ENCODE results near the gene MS4A10. TPM values are rescaled to one million over a fixed set of nuclear protein-coding genes. Genes with fewer than 3 reads are reported as not detected.
A peak's percentile ranks its signal among the peaks of the same experiment; 100 is the strongest.

The MS4A10 gene
- total RNA-seq, 2 donors from 2014 or later, result not detected

GRCh38 chr11:60774726-60775125 lies 10.4 kb upstream of the MS4A10 start:
- H3K4me3 Mint-ChIP-seq, result no peak overlapping the region
- H3K9me3 Mint-ChIP-seq, result no peaks in the 10 kb centered on the region
- no peak for ATAC-seq (replicated peaks)
- H3K4me1 Mint-ChIP-seq, result peaks cover 5% of the 10 kb centered on the region
- H3K27ac Mint-ChIP-seq, result no peak overlapping the region
- peaks cover 4% of the 10 kb centered on the region for H3K27me3 Mint-ChIP-seq
- H3K36me3 Mint-ChIP-seq (ENCODE audit: low read depth), result no peaks in the 10 kb centered on the region

DNA sequence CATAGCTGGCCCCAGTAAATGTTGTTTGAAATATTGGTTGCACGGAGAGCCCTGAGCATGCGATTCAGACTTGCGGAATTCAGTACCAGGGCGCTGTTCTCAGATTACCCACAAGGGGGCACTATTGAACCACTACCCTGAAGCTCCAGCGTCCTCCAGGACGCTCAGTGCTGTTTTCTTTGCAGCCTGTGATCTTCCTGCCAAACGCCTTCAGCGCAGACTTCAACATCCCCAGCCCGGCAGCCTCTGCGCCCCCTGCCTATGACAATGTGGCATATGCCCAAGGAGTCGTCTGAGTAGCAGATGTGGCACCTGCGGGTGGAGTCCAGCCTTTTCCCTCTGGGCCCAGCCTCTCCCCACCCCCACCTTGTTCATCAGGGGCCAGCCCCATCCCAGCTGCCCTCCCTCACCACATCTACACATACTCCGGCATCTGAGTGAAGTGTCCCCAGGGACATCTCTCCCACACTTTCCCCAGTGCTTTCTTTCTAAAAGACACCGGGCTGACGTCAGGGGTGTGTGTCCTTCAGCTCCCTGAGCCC lies 9.6 kb upstream of the MS4A10 start:
- H3K4me1 Mint-ChIP-seq, result peaks cover 5% of the 10 kb centered on the region
- H3K27me3 Mint-ChIP-seq, result peaks cover 4% of the 10 kb centered on the region
- no peaks in the 10 kb centered on the region for H3K9me3 Mint-ChIP-seq
- ATAC-seq (replicated peaks), result peak; percentile 82
- H3K36me3 Mint-ChIP-seq (ENCODE audit: low read depth), result no peaks in the 10 kb centered on the region
- no peak overlapping the region for H3K4me3 Mint-ChIP-seq
- H3K27ac Mint-ChIP-seq, result no peak overlapping the region

- Mint-ChIP-seq H3K36me3 (ENCODE audit: low read depth) (no peaks in the 10 kb centered on the region), H3K27me3 (peaks cover 4% of the 10 kb centered on the region), H3K27ac (no peak overlapping the region), H3K4me3 (no peak overlapping the region), H3K4me1 (peaks cover 5% of the 10 kb centered on the region), H3K9me3 (no peaks in the 10 kb centered on the region)
- no peak for ATAC-seq (replicated peaks)
These were observed 9.0 kb upstream of the MS4A10 start for GRCh38 chr11:60776167-60776566.

- Mint-ChIP-seq H3K9me3 (no peaks in the 10 kb centered on the region), H3K27me3 (no peaks in the 10 kb centered on the region), H3K27ac (no peak overlapping the region), H3K4me3 (no peak overlapping the region), H3K4me1 (peaks cover 5% of the 10 kb centered on the region), H3K36me3 (ENCODE audit: low read depth) (no peaks in the 10 kb centered on the region)
- ATAC-seq (replicated peaks), result no peak
These were observed 8.0 kb upstream of the MS4A10 start for GRCh38 chr11:60777106-60777505.

DNA sequence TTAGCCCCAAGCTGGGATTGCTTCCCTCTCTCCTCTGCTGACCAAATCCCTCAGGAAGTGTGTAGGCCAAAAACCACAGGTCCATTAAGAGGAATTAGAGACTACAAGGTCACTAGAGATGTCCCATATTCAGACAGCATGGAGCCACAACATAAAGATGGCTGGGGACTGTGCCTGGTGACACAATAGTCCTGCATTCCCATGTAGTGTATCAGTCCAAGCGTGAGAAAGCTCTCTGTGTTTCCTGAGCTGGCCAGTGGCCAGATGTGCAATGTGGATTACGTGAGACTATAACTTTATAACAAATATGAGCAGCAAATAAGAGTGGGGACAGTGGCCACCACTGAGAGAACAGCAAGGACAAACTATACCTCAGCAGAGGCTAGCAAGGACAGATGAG lies 7.6 kb upstream of the MS4A10 start:
- H3K27me3 Mint-ChIP-seq, result no peaks in the 10 kb centered on the region
- H3K4me1 Mint-ChIP-seq, result peaks cover 5% of the 10 kb centered on the region
- no peaks in the 10 kb centered on the region for H3K36me3 Mint-ChIP-seq (ENCODE audit: low read depth)
- H3K9me3 Mint-ChIP-seq, result no peaks in the 10 kb centered on the region
- no peak overlapping the region for H3K27ac Mint-ChIP-seq
- H3K4me3 Mint-ChIP-seq, result no peak overlapping the region
- ATAC-seq (replicated peaks), result no peak

DNA sequence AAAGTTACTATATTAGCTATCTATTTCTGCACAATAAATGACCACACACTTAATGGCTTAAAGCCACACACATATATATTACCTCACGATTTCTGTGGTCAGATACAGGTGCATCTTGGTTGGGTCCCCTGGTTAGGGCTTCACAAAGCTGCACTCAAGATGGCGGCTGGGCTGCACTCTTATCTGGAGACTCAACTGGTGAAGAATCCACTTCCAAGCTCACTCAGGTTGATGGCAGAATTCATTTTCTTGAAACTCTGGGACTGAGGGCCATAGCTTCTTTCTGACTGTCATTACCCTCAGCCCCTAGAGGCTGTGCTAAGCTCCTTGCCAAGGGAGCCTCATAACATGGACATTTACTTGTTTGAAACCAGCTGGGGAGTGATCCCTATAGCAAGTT lies 5.1 kb upstream of the MS4A10 start:
- Mint-ChIP-seq H3K4me3 (no peak overlapping the region), H3K9me3 (no peaks in the 10 kb centered on the region), H3K27ac (no peak overlapping the region), H3K4me1 (peaks cover 5% of the 10 kb centered on the region), H3K36me3 (ENCODE audit: low read depth) (no peaks in the 10 kb centered on the region), H3K27me3 (no peaks in the 10 kb centered on the region)
- no peak for ATAC-seq (replicated peaks)

GRCh38 chr11:60780774-60781173 lies 4.4 kb upstream of the MS4A10 start:
- no peak overlapping the region for H3K27ac Mint-ChIP-seq
- H3K4me3 Mint-ChIP-seq, result no peak overlapping the region
- H3K4me1 Mint-ChIP-seq, result no peaks in the 10 kb centered on the region
- H3K36me3 Mint-ChIP-seq (ENCODE audit: low read depth), result no peaks in the 10 kb centered on the region
- no peak for ATAC-seq (replicated peaks)
- no peaks in the 10 kb centered on the region for H3K27me3 Mint-ChIP-seq
- H3K9me3 Mint-ChIP-seq, result no peaks in the 10 kb centered on the region

- H3K27ac Mint-ChIP-seq, result no peak overlapping the region
- no peak for ATAC-seq (replicated peaks)
- H3K9me3 Mint-ChIP-seq, result no peaks in the 10 kb centered on the region
- no peaks in the 10 kb centered on the region for H3K27me3 Mint-ChIP-seq
- no peaks in the 10 kb centered on the region for H3K4me1 Mint-ChIP-seq
- no peak overlapping the region for H3K4me3 Mint-ChIP-seq
- no peaks in the 10 kb centered on the region for H3K36me3 Mint-ChIP-seq (ENCODE audit: low read depth)
These were observed 3.7 kb upstream of the MS4A10 start for GRCh38 chr11:60781286-60781980.

- H3K36me3 Mint-ChIP-seq (ENCODE audit: low read depth), result no peaks in the 10 kb centered on the region
- H3K27ac Mint-ChIP-seq, result no peak overlapping the region
- H3K4me3 Mint-ChIP-seq, result no peak overlapping the region
- H3K4me1 Mint-ChIP-seq, result no peaks in the 10 kb centered on the region
- no peaks in the 10 kb centered on the region for H3K27me3 Mint-ChIP-seq
- H3K9me3 Mint-ChIP-seq, result no peaks in the 10 kb centered on the region
- no peak for ATAC-seq (replicated peaks)
These were observed 3.2 kb upstream of the MS4A10 start for GRCh38 chr11:60781981-60782316.

DNA sequence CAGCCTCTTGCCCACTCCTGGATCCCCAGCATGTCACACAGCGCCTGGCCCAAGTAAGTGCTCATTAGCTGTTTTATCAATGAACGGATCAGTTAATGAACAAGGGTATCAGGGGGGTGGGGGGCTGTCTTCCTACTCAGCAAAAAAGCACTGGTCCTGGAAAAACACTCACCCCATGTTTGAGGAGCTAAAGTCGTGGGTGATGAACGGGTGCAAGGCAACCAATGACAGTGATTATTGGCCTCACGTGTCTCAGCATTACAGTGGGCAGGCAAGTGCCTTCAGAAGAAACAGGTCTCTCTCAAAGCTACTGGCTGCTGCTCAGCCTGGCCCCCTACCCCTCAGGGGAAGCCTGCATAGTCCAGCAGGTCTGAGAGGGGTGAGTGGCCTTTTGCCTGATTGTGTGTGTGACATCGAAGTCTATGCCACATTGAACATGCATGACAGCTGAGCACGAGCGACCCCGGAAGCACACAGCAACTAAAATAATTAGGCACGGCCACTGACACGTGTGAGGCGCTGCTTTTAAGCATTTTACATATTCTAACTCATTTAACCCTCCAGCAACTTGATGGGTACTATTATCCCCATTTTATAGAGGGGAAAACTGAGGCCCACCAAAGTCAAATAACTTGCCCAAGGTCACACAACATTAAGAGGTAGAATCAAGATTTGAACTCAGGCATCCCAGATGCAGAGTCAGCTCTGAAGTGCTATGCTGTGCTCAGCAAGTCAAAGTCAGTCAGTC lies 2.6 kb upstream of the MS4A10 start:
- no peaks in the 10 kb centered on the region for H3K4me1 Mint-ChIP-seq
- H3K9me3 Mint-ChIP-seq, result no peaks in the 10 kb centered on the region
- no peak for ATAC-seq (replicated peaks)
- no peak overlapping the region for H3K27ac Mint-ChIP-seq
- H3K36me3 Mint-ChIP-seq (ENCODE audit: low read depth), result no peaks in the 10 kb centered on the region
- H3K4me3 Mint-ChIP-seq, result no peak overlapping the region
- no peaks in the 10 kb centered on the region for H3K27me3 Mint-ChIP-seq

- ATAC-seq (replicated peaks), result no peak
- no peaks in the 10 kb centered on the region for H3K27me3 Mint-ChIP-seq
- H3K4me3 Mint-ChIP-seq, result no peak overlapping the region
- H3K9me3 Mint-ChIP-seq, result no peaks in the 10 kb centered on the region
- no peaks in the 10 kb centered on the region for H3K36me3 Mint-ChIP-seq (ENCODE audit: low read depth)
- H3K4me1 Mint-ChIP-seq, result no peaks in the 10 kb centered on the region
- H3K27ac Mint-ChIP-seq, result no peak overlapping the region
These were observed 2.0 kb upstream of the MS4A10 start for GRCh38 chr11:60783141-60783484.

GRCh38 chr11:60783911-60784310 lies 1.2 kb upstream of the MS4A10 start:
- Mint-ChIP-seq H3K4me1 (no peaks in the 10 kb centered on the region), H3K36me3 (ENCODE audit: low read depth) (no peaks in the 10 kb centered on the region), H3K4me3 (no peak overlapping the region), H3K9me3 (no peaks in the 10 kb centered on the region), H3K27ac (no peak overlapping the region), H3K27me3 (no peaks in the 10 kb centered on the region)
- no peak for ATAC-seq (replicated peaks)

- no peak overlapping the region for H3K27ac Mint-ChIP-seq
- H3K36me3 Mint-ChIP-seq (ENCODE audit: low read depth), result no peaks in the 10 kb centered on the region
- H3K4me1 Mint-ChIP-seq, result no peaks in the 10 kb centered on the region
- no peak for ATAC-seq (replicated peaks)
- no peaks in the 10 kb centered on the region for H3K9me3 Mint-ChIP-seq
- no peak overlapping the region for H3K4me3 Mint-ChIP-seq
- no peaks in the 10 kb centered on the region for H3K27me3 Mint-ChIP-seq
These were observed 751 bp downstream of the MS4A10 start for GRCh38 chr11:60785806-60786361.

DNA sequence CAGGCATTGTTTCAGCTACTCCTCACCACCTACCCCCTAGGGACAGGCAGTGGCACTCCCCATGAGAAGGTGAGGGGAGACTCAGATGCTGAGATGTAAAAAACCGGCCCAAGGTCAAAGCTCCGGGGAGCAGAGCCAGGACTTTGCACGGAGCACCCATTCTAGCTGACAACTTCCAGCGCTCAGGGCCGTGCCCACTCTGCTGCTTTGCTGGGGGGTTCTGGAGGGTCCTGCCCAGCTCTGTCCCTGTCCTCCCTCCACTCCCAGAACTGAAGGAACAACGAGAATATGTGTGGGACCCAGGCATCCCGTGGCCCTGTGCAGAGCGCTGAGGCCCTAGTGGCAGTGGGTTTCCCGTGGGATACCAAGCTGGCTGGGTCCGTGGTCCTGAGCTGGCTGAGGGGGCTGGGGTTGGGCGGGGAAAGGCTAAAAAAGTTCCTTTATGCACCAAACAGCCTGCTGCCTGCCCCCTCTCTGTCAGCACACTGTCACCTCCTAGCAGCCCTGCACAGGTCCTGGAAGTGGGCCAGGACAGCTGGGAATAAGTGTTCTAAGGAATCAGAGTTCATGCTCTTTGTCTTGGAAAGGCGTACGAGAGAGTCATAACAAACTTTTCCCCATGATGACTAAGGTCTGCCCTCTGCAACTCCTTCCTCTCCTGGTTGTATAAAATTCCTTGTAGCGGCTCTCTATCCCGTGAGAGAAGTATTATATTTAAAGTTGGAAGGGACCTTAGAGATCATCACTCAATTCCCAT lies 1.9 kb downstream of the MS4A10 start:
- Mint-ChIP-seq H3K27me3 (no peaks in the 10 kb centered on the region), H3K4me1 (no peaks in the 10 kb centered on the region), H3K4me3 (no peak overlapping the region)

More for the DNA sequence above, 1.9 kb downstream of the MS4A10 start:
- ATAC-seq (replicated peaks), result no peak
- no peak overlapping the region for H3K27ac Mint-ChIP-seq
- H3K36me3 Mint-ChIP-seq (ENCODE audit: low read depth), result no peaks in the 10 kb centered on the region
- H3K9me3 Mint-ChIP-seq, result no peaks in the 10 kb centered on the region
